Hepatocyte (in vitro differentiated cells): ENCODE results near the gene FGB.

ENCODE experiments used
- EZH2 ChIP-seq: fragments of 200-600 bp; sonication (generic); IDR thresholded peaks from 2 replicates; pipeline ENCODE4 v1.6.1; 2016; ENCODE audit warnings: antibody characterized with exemption, mild to moderate bottlenecking, borderline replicate concordance
- TF ChIP-seq, protein P1 (sequence below): fragments of 200-600 bp; sonication (generic); IDR thresholded peaks from 2 replicates; pipeline ENCODE4 v1.5.1; 2016; ENCODE audit warnings: antibody characterized with exemption, mild to moderate bottlenecking; ENCODE audit not compliant: poor library complexity

DNA sequence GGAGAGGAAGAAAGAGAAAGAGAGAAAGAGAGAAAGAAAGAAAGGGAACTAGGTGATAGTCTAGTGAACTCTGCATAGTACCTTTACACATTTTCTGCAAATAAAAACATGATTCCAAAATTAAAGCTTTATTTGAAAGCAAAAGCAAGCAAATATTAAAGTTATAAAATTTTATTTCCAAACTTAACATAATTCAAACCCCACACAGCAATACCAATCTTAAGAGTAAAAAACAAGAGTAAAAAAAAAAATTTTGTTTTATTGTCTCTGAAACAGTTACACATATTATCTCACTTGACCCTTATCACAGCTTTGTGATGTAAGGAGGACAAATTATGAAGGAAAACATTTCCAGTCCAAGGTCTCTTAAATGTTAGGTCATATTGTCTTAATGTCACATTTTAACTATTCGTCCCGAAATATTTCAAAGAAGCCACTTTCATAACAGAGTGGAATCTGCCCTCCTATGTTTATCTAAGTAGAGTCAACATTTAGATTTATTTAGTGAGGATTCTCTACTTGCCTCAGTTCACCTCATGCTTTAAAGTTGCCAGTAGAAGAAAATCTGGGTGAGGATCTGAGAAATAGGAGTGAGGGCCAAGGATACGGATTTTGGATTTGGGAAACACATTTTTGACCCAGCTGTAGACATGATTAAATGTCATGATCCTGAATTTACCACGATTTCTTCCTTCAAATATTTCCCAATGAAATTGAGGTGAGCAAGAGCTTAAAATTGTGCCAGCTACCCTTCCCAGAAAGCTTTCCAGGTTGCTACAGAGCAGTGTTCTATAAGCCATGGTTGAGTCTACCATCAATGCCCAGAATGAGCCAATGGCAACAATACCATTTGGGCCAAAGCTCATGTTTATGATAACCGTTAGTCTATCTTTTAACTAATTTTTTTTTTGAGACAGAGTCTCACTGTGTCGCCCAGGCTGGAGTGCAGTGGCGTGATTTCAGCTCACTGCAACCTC is 35.3 kb downstream of the FGB start:
- TF ChIP-seq, protein P1, sequence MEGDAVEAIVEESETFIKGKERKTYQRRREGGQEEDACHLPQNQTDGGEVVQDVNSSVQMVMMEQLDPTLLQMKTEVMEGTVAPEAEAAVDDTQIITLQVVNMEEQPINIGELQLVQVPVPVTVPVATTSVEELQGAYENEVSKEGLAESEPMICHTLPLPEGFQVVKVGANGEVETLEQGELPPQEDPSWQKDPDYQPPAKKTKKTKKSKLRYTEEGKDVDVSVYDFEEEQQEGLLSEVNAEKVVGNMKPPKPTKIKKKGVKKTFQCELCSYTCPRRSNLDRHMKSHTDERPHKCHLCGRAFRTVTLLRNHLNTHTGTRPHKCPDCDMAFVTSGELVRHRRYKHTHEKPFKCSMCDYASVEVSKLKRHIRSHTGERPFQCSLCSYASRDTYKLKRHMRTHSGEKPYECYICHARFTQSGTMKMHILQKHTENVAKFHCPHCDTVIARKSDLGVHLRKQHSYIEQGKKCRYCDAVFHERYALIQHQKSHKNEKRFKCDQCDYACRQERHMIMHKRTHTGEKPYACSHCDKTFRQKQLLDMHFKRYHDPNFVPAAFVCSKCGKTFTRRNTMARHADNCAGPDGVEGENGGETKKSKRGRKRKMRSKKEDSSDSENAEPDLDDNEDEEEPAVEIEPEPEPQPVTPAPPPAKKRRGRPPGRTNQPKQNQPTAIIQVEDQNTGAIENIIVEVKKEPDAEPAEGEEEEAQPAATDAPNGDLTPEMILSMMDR, result no peak
- no peak for TF ChIP-seq EZH2
